Esophagus muscularis mucosa (tissue), 4 donors: ENCODE data around the gene STON2. TPM values are rescaled to one million over a fixed set of nuclear protein-coding genes. Genes with fewer than 3 reads are reported as not detected.

Source experiments
- DNase-seq: peaks from one replicate; pipeline ENCODE4 v3.0.0-alpha.2; 2017; ENCODE audit errors: extremely low spot score
- H3K27ac ChIP-seq, 4 donors: fragments of 200-600 bp; sonication (generic); replicated peaks in 1 of 4; 1 replicate in 3 of 4; 2 replicates in 1 of 4; pipeline ENCODE4 v1.5.1; 2016 to 2019; ENCODE audit warnings: mild to moderate bottlenecking in 1 of 4
- H3K27me3 ChIP-seq, 4 donors: fragments of 200-600 bp; sonication (generic); one replicate each; pipeline versions ENCODE4 v1.5.1 to v1.6.0; 2016 to 2019
- H3K36me3 ChIP-seq, 4 donors: fragments of 200-600 bp; sonication (generic); one replicate each; pipeline ENCODE4 v1.5.1; 2016 to 2019
- H3K4me1 ChIP-seq, 4 donors: fragments of 200-600 bp; sonication (generic); one replicate each; pipeline ENCODE4 v1.5.1; 2016 to 2019
- H3K4me3 ChIP-seq, 4 donors: fragments of 200-600 bp; sonication (generic); 1 replicate in 2 of 4; 2 replicates in 2 of 4; pipeline ENCODE4 v1.5.1; 2016 to 2019; ENCODE audit warnings: mild to moderate bottlenecking in 4 of 4, moderate library complexity in 1 of 4
- H3K9me3 ChIP-seq, 4 donors: fragments of 200-600 bp; sonication (generic); 1 replicate in 3 of 4; 2 replicates in 1 of 4; pipeline ENCODE4 v1.5.1; 2016 to 2019
- CTCF ChIP-seq, 3 experiments: fragments of 200-600 bp in 2 of 3; fragments of 450-650 bp in 1 of 3; sonication (generic) in 2 of 3; IDR thresholded peaks; one replicate each; pipeline ENCODE4 v1.5.1; 2017 to 2019; ENCODE audit warnings: antibody characterized with exemption in 3 of 3, mild to moderate bottlenecking in 2 of 3, moderate library complexity in 1 of 3
- EP300 ChIP-seq: sonication (generic); formaldehyde crosslinking; IDR thresholded peaks from one replicate; pipeline ENCODE4 v1.6.1; 2017; ENCODE audit warnings: antibody characterized with exemption
- POLR2A ChIP-seq: fragments of 450-650 bp; IDR thresholded peaks from one replicate; pipeline ENCODE4 v1.6.1; 2017; ENCODE audit warnings: antibody characterized with exemption, moderate library complexity, mild to moderate bottlenecking, low read depth
- POLR2AphosphoS5 ChIP-seq, 2 donors: sonication (generic); formaldehyde crosslinking; IDR thresholded peaks; one replicate each; pipeline ENCODE4 v1.6.1; 2017; ENCODE audit warnings: antibody characterized with exemption in 2 of 2
- WGBS: methylation state at CpG from one replicate; pipeline ENCODE4 v1.1.5; 2018; 5-methylcytosine and 5-hydroxymethylcytosine counted together
- intact Hi-C: fragments of 100-400 bp; cut with DNase I; formaldehyde crosslinking; loops from one replicate; pipeline ENCODE4 v1.15.1; 2023
- total RNA-seq, 4 donors: library from RNA; depleted of rRNA; stranded (reverse); fragments of >200 nt; gene quantifications; one replicate each; pipeline versions ENCODE4 v1.1.0 to v1.2.1, GENCODE V29; 2016

Gene STON2
- total RNA-seq, 4 donors from 2014 or later: 7.6 to 9.6 (median 8.8) TPM

GRCh38 chr14:81435391-81436295, 35.5 kb upstream of the STON2 start:
- intact Hi-C loops: no loop called here
- Histone ChIP-seq H3K4me3 (peak overlapping the region; percentile 60 to 68 (median 64)), H3K27me3 (peaks cover 0 to 96% (median 25%) of the 10 kb centered on the region in 4 donors), H3K9me3 (no peaks in the 10 kb centered on the region), H3K4me1 (peaks cover 13 to 23% (median 20%) of the 10 kb centered on the region in 4 donors), H3K36me3 (no peaks in the 10 kb centered on the region), H3K27ac (peak overlapping the region; percentile 50 to 67 (median 62))
- no peak for DNase-seq
- WGBS: 2% methylated on average over 34 of the region's 73 CpGs
- TF ChIP-seq POLR2A: no peak
- no peak for TF ChIP-seq CTCF (IDR thresholded peaks at IDR 0.05)
- TF ChIP-seq EP300: no peak
- no peak for TF ChIP-seq POLR2AphosphoS5 (IDR thresholded peaks at IDR 0.05)

GRCh38 chr14:81435048-81435390, 34.9 kb upstream of the STON2 start:
- no peak for TF ChIP-seq POLR2AphosphoS5 (IDR thresholded peaks at IDR 0.05)
- no peak for TF ChIP-seq CTCF (IDR thresholded peaks at IDR 0.05)
- TF ChIP-seq EP300: no peak
- TF ChIP-seq POLR2A: no peak
- H3K27ac ChIP-seq: no peak overlapping the region
- no peak for DNase-seq
- H3K4me1 ChIP-seq: peaks cover 13 to 23% (median 20%) of the 10 kb centered on the region in 4 donors
- H3K9me3 ChIP-seq: no peaks in the 10 kb centered on the region
- H3K27me3 ChIP-seq: peaks cover 0 to 95% (median 25%) of the 10 kb centered on the region in 4 donors
- no peaks in the 10 kb centered on the region for H3K36me3 ChIP-seq
- H3K4me3 ChIP-seq: peak overlapping the region; percentile 60 to 68 (median 64)
- intact Hi-C loops: no loop called here
- WGBS: 16% methylated on average over 6 of the region's 6 CpGs

- TF ChIP-seq CTCF (IDR thresholded peaks at IDR 0.05): no peak
- no peak for TF ChIP-seq POLR2A
Measured at GRCh38 chr14:81434230-81434629, 34.1 kb upstream of the STON2 start.

GRCh38 chr14:81433378-81433777, 33.3 kb upstream of the STON2 start:
- WGBS: 63% methylated on average over 2 of the region's 2 CpGs

More at GRCh38 chr14:81434230-81434629, 34.1 kb upstream of the STON2 start:
- Histone ChIP-seq H3K4me1 (peaks cover 13 to 23% (median 20%) of the 10 kb centered on the region in 4 donors), H3K9me3 (no peaks in the 10 kb centered on the region), H3K4me3 (no peak overlapping the region), H3K36me3 (no peaks in the 10 kb centered on the region), H3K27ac (no peak overlapping the region), H3K27me3 (peaks cover 0 to 95% (median 25%) of the 10 kb centered on the region in 4 donors)
- DNase-seq: no peak
- WGBS: 48% methylated on average over 4 of the region's 4 CpGs
- intact Hi-C loops: no loop called here

More at GRCh38 chr14:81433378-81433777, 33.3 kb upstream of the STON2 start:
- peaks cover 13 to 23% (median 20%) of the 10 kb centered on the region in 4 donors for H3K4me1 ChIP-seq
- H3K36me3 ChIP-seq: no peaks in the 10 kb centered on the region
- no peak overlapping the region for H3K4me3 ChIP-seq
- intact Hi-C loops: no loop called here
- TF ChIP-seq EP300 (no peak), POLR2AphosphoS5 (IDR thresholded peaks at IDR 0.05) (no peak), POLR2A (no peak), CTCF (IDR thresholded peaks at IDR 0.05) (no peak)
- H3K9me3 ChIP-seq: no peaks in the 10 kb centered on the region
- H3K27me3 ChIP-seq: peaks cover 0 to 94% (median 19%) of the 10 kb centered on the region in 4 donors
- DNase-seq: no peak
- H3K27ac ChIP-seq: no peak overlapping the region
